GM23338 (cell line): Measurements from ENCODE around the gene SYK. TPM values are rescaled to one million over a fixed set of nuclear protein-coding genes. Genes with fewer than 3 reads are reported as not detected.

Experiments used
- ATAC-seq: fragments of 200-7000 bp; cut with Tn5 transposase; 3 replicates; pipeline ENCODE4 v1.9.1; 2020
- DNase-seq: peaks from one replicate; pipeline ENCODE4 v3.0.0-alpha.2; 2015; ENCODE audit warnings: low spot score
- H2AFZ ChIP-seq: fragments of 200-600 bp; sonication (generic); 2 replicates; pipeline ENCODE4 v1.8.0; 2016; ENCODE audit warnings: antibody characterized with exemption, mild to moderate bottlenecking, moderate library complexity
- H3F3A ChIP-seq: fragments of 200-600 bp; sonication (generic); replicated peaks from 2 replicates; pipeline ENCODE4 v1.8.0; 2017; ENCODE audit warnings: antibody characterized with exemption, mixed run types, low read depth
- H3K27ac ChIP-seq: fragments of 200-600 bp; sonication (generic); 2 replicates; pipeline ENCODE4 v1.6.1; 2016; ENCODE audit warnings: low read depth
- H3K27me3 ChIP-seq: fragments of 200-600 bp; sonication (generic); 2 replicates; pipeline ENCODE4 v1.8.0; 2016; ENCODE audit warnings: mild to moderate bottlenecking, mixed run types, moderate library complexity; ENCODE audit not compliant: insufficient read depth
- H3K36me3 ChIP-seq: fragments of 200-600 bp; sonication (generic); 2 replicates; pipeline ENCODE4 v1.8.0; 2016; ENCODE audit warnings: mild to moderate bottlenecking; ENCODE audit not compliant: insufficient read depth
- H3K4me1 ChIP-seq: fragments of 200-600 bp; sonication (generic); 2 replicates; pipeline ENCODE4 v1.8.0; 2016; ENCODE audit warnings: mild to moderate bottlenecking, moderate library complexity; ENCODE audit not compliant: insufficient read depth
- H3K4me2 ChIP-seq: fragments of 200-600 bp; sonication (generic); 2 replicates; pipeline ENCODE4 v1.7.1; 2017; ENCODE audit warnings: mixed run types
- H3K4me3 ChIP-seq: fragments of 200-600 bp; sonication (generic); 2 replicates; pipeline ENCODE4 v1.6.1; 2016; ENCODE audit warnings: mixed run types
- H3K79me2 ChIP-seq: fragments of 200-600 bp; sonication (generic); replicated peaks from 2 replicates; pipeline ENCODE4 v1.8.0; 2017; ENCODE audit warnings: mild to moderate bottlenecking; ENCODE audit not compliant: insufficient read depth
- H3K9me2 ChIP-seq: fragments of 200-600 bp; sonication (generic); 2 replicates; pipeline ENCODE4 v1.8.0; 2017; ENCODE audit not compliant: insufficient read depth
- H4K20me1 ChIP-seq: fragments of 200-600 bp; sonication (generic); replicated peaks from 2 replicates; pipeline ENCODE4 v1.8.0; 2017; ENCODE audit warnings: mild to moderate bottlenecking; ENCODE audit not compliant: insufficient read depth
- H3K27ac Mint-ChIP-seq: 2 replicates; pipeline ENCODE4 v1.8.0; 2020; ENCODE audit warnings: inconsistent platforms, mild to moderate bottlenecking, moderate library complexity, mixed read lengths
- H3K27me3 Mint-ChIP-seq: 3 replicates; pipeline ENCODE4 v1.8.0; 2022; ENCODE audit warnings: low read depth, mild to moderate bottlenecking, moderate library complexity, mixed read lengths, inconsistent platforms; ENCODE audit not compliant: insufficient read depth, poor library complexity
- H3K36me3 Mint-ChIP-seq: 3 replicates; pipeline ENCODE4 v1.8.0; 2021; ENCODE audit warnings: low read depth, mild to moderate bottlenecking, inconsistent platforms, moderate library complexity, mixed read lengths
- H3K4me1 Mint-ChIP-seq: 3 replicates; pipeline ENCODE4 v1.8.0; 2020; ENCODE audit warnings: mild to moderate bottlenecking, inconsistent platforms, mixed read lengths
- H3K4me3 Mint-ChIP-seq: 3 replicates; pipeline ENCODE4 v1.8.0; 2021; ENCODE audit warnings: moderate library complexity, mild to moderate bottlenecking, inconsistent platforms, mixed read lengths
- H3K9me3 Mint-ChIP-seq: 3 replicates; pipeline ENCODE4 v1.8.0; 2020; ENCODE audit warnings: moderate library complexity, mild to moderate bottlenecking, inconsistent platforms, mixed read lengths
- EZH2 ChIP-seq: fragments of 200-600 bp; sonication (generic); IDR thresholded peaks from one replicate; pipeline ENCODE4 v1.8.0; 2017; ENCODE audit warnings: antibody characterized with exemption, mild to moderate bottlenecking, low read depth; ENCODE audit not compliant: unreplicated experiment
- EZH2phosphoT487 ChIP-seq: fragments of 200-600 bp; sonication (generic); IDR thresholded peaks from one replicate; pipeline ENCODE4 v1.8.1; 2018; ENCODE audit warnings: antibody characterized with exemption; ENCODE audit not compliant: unreplicated experiment
- JUNB ChIP-seq: IDR thresholded peaks from one replicate; pipeline ENCODE4 v1.6.1; 2016; ENCODE audit warnings: antibody characterized with exemption; ENCODE audit not compliant: unreplicated experiment
- polyA plus RNA-seq: library from polyadenylated mRNA; unstranded; fragments of >200 nt; fragmentation: Nextera tagmentation; extraction: Ambion mirVana; gene quantifications from 2 replicates; pipeline ENCODE4 v1.2.1, GENCODE V29; 2016
- total RNA-seq: library from RNA; depleted of rRNA; stranded (reverse); fragments of >200 nt; shearing (Covaris generic); gene quantifications from 2 replicates; pipeline ENCODE4 v1.2.3, GENCODE V29; 2014
- TF ChIP-seq, protein P1 (sequence below): IDR thresholded peaks from 2 replicates; pipeline ENCODE4 v1.6.1; 2016; ENCODE audit warnings: antibody characterized with exemption
- TF ChIP-seq, protein P2 (sequence below): IDR thresholded peaks from one replicate; pipeline ENCODE4 v1.6.1; 2018; ENCODE audit warnings: antibody characterized with exemption; ENCODE audit not compliant: unreplicated experiment
- TF ChIP-seq, protein P3 (sequence below): fragments of 250-450 bp; sonication (Bioruptor Pico); IDR thresholded peaks from 2 replicates; pipeline ENCODE4 v1.5.0; 2020; ENCODE audit warnings: mild to moderate bottlenecking, moderate library complexity

The SYK gene
- total and polyA plus RNA-seq, 2 experiments from 2014 or later, result 1.5 to 5.8 TPM

DNA sequence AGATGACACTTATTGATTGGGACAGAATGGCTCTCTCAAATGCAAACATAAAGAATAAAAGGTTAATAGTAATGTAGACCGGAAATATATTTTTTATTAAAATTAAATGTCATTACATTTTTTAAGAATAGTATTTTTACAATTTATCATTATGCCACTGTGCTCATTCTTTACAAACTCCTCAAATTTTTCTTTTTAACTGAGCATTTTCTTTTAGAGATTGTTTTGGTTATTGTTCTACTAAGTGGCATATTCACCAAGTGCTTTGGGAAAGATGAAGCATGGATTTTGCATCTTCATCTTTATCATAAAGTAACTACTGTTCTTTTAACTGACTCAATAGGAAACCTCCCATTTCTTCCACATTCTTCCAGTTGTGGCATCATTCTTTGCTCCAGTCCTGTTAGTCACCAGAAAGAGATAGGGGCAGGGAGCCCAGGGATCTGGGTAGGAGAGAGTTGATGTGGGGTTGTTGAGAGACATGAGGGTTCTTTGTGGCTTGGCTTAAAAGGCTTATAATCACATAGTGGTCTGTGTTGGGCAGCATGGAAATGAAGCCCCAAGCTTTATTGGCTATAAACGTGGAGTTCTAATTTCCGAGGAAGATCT lies 69.8 kb downstream of the SYK start:
- Histone ChIP-seq H3F3A (no peaks in the 10 kb centered on the region), H3K4me3 (no peak overlapping the region), H4K20me1 (no peaks in the 10 kb centered on the region), H3K79me2 (no peaks in the 10 kb centered on the region), H3K27me3 (no peaks in the 10 kb centered on the region), H3K27ac (no peak overlapping the region), H3K9me2 (no peaks in the 10 kb centered on the region), H3K4me1 (peaks cover 9% of the 10 kb centered on the region), H3K36me3 (no peaks in the 10 kb centered on the region), H2AFZ (no peak overlapping the region), H3K4me2 (no peak overlapping the region)
- Mint-ChIP-seq H3K36me3 (no peaks in the 10 kb centered on the region), H3K27me3 (peaks cover 2% of the 10 kb centered on the region), H3K4me1 (0 out of 3 replicates have a peak, but pooled peaks cover 7% of the 10 kb centered on the region), H3K4me3 (no peak overlapping the region), H3K9me3 (no peaks in the 10 kb centered on the region), H3K27ac (no peak overlapping the region)
- DNase-seq (no peak), ATAC-seq (no peak)
- TF ChIP-seq, protein P1, sequence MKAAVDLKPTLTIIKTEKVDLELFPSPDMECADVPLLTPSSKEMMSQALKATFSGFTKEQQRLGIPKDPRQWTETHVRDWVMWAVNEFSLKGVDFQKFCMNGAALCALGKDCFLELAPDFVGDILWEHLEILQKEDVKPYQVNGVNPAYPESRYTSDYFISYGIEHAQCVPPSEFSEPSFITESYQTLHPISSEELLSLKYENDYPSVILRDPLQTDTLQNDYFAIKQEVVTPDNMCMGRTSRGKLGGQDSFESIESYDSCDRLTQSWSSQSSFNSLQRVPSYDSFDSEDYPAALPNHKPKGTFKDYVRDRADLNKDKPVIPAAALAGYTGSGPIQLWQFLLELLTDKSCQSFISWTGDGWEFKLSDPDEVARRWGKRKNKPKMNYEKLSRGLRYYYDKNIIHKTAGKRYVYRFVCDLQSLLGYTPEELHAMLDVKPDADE, result no peak
- TF ChIP-seq, protein P2, sequence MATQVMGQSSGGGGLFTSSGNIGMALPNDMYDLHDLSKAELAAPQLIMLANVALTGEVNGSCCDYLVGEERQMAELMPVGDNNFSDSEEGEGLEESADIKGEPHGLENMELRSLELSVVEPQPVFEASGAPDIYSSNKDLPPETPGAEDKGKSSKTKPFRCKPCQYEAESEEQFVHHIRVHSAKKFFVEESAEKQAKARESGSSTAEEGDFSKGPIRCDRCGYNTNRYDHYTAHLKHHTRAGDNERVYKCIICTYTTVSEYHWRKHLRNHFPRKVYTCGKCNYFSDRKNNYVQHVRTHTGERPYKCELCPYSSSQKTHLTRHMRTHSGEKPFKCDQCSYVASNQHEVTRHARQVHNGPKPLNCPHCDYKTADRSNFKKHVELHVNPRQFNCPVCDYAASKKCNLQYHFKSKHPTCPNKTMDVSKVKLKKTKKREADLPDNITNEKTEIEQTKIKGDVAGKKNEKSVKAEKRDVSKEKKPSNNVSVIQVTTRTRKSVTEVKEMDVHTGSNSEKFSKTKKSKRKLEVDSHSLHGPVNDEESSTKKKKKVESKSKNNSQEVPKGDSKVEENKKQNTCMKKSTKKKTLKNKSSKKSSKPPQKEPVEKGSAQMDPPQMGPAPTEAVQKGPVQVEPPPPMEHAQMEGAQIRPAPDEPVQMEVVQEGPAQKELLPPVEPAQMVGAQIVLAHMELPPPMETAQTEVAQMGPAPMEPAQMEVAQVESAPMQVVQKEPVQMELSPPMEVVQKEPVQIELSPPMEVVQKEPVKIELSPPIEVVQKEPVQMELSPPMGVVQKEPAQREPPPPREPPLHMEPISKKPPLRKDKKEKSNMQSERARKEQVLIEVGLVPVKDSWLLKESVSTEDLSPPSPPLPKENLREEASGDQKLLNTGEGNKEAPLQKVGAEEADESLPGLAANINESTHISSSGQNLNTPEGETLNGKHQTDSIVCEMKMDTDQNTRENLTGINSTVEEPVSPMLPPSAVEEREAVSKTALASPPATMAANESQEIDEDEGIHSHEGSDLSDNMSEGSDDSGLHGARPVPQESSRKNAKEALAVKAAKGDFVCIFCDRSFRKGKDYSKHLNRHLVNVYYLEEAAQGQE, result no peak
- no peak for TF ChIP-seq JUNB
- no peak for TF ChIP-seq EZH2phosphoT487
- TF ChIP-seq EZH2, result no peak

DNA sequence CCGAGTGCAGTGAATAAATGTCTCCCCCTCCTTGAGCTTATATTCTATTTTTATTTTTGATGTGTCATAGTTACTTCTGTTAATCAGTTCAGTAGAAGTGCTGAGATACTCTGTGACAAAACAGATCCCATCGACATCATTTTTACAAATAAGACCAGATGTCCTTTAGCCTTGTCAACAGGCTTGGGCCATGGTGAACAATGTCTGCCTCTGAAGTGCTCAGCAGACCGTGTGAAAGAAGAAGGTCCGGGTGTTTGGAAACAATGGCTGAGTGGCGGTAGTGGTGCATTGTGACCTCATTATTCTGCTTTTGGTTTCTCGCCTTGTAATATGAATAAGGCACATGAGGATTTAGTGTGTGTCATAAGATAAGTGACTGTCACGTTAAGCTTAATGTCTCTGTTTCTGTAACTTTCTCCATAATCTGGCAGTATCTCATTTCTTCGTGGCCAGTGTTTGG lies 71.2 kb downstream of the SYK start:
- Mint-ChIP-seq H3K4me3 (no peak overlapping the region), H3K36me3 (no peaks in the 10 kb centered on the region), H3K4me1 (0 out of 3 replicates have a peak, but pooled peaks cover 7% of the 10 kb centered on the region), H3K27ac (no peak overlapping the region), H3K27me3 (peaks cover 2% of the 10 kb centered on the region), H3K9me3 (no peaks in the 10 kb centered on the region)
- no peaks in the 10 kb centered on the region for H3K27me3 ChIP-seq
- ATAC-seq (no peak), DNase-seq (no peak)
- no peak overlapping the region for H3K4me2 ChIP-seq
- H4K20me1 ChIP-seq, result no peaks in the 10 kb centered on the region
- H3K36me3 ChIP-seq, result no peaks in the 10 kb centered on the region
- no peak overlapping the region for H2AFZ ChIP-seq
- H3K79me2 ChIP-seq, result no peaks in the 10 kb centered on the region
- H3F3A ChIP-seq, result no peaks in the 10 kb centered on the region
- peaks cover 9% of the 10 kb centered on the region for H3K4me1 ChIP-seq
- H3K27ac ChIP-seq, result no peak overlapping the region
- no peak overlapping the region for H3K4me3 ChIP-seq
- H3K9me2 ChIP-seq, result no peaks in the 10 kb centered on the region
- TF ChIP-seq, protein P1, result no peak
- TF ChIP-seq, protein P3, sequence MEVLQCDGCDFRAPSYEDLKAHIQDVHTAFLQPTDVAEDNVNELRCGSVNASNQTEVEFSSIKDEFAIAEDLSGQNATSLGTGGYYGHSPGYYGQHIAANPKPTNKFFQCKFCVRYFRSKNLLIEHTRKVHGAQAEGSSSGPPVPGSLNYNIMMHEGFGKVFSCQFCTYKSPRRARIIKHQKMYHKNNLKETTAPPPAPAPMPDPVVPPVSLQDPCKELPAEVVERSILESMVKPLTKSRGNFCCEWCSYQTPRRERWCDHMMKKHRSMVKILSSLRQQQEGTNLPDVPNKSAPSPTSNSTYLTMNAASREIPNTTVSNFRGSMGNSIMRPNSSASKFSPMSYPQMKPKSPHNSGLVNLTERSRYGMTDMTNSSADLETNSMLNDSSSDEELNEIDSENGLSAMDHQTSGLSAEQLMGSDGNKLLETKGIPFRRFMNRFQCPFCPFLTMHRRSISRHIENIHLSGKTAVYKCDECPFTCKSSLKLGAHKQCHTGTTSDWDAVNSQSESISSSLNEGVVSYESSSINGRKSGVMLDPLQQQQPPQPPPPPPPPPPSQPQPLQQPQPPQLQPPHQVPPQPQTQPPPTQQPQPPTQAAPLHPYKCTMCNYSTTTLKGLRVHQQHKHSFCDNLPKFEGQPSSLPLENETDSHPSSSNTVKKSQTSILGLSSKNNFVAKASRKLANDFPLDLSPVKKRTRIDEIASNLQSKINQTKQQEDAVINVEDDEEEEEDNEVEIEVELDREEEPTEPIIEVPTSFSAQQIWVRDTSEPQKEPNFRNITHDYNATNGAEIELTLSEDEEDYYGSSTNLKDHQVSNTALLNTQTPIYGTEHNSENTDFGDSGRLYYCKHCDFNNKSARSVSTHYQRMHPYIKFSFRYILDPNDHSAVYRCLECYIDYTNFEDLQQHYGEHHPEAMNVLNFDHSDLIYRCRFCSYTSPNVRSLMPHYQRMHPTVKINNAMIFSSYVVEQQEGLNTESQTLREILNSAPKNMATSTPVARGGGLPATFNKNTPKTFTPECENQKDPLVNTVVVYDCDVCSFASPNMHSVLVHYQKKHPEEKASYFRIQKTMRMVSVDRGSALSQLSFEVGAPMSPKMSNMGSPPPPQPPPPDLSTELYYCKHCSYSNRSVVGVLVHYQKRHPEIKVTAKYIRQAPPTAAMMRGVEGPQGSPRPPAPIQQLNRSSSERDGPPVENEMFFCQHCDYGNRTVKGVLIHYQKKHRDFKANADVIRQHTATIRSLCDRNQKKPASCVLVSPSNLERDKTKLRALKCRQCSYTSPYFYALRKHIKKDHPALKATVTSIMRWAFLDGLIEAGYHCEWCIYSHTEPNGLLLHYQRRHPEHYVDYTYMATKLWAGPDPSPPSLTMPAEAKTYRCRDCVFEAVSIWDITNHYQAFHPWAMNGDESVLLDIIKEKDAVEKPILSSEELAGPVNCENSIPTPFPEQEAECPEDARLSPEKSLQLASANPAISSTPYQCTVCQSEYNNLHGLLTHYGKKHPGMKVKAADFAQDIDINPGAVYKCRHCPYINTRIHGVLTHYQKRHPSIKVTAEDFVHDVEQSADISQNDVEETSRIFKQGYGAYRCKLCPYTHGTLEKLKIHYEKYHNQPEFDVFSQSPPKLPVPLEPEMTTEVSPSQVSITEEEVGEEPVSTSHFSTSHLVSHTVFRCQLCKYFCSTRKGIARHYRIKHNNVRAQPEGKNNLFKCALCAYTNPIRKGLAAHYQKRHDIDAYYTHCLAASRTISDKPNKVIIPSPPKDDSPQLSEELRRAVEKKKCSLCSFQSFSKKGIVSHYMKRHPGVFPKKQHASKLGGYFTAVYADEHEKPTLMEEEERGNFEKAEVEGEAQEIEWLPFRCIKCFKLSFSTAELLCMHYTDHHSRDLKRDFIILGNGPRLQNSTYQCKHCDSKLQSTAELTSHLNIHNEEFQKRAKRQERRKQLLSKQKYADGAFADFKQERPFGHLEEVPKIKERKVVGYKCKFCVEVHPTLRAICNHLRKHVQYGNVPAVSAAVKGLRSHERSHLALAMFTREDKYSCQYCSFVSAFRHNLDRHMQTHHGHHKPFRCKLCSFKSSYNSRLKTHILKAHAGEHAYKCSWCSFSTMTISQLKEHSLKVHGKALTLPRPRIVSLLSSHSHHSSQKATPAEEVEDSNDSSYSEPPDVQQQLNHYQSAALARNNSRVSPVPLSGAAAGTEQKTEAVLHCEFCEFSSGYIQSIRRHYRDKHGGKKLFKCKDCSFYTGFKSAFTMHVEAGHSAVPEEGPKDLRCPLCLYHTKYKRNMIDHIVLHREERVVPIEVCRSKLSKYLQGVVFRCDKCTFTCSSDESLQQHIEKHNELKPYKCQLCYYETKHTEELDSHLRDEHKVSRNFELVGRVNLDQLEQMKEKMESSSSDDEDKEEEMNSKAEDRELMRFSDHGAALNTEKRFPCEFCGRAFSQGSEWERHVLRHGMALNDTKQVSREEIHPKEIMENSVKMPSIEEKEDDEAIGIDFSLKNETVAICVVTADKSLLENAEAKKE (CRISPR knock-in tag), result no peak
